Raji (cell line): ENCODE measurements around the gene ANKRD33B.

Source experiments
- POLR2A ChIP-seq: IDR thresholded peaks from 2 replicates; pipeline ENCODE4 v1.6.1; 2011; ENCODE audit warnings: low read depth, low read length, control low read depth; ENCODE audit not compliant: insufficient read depth

ANKRD33B gene

DNA sequence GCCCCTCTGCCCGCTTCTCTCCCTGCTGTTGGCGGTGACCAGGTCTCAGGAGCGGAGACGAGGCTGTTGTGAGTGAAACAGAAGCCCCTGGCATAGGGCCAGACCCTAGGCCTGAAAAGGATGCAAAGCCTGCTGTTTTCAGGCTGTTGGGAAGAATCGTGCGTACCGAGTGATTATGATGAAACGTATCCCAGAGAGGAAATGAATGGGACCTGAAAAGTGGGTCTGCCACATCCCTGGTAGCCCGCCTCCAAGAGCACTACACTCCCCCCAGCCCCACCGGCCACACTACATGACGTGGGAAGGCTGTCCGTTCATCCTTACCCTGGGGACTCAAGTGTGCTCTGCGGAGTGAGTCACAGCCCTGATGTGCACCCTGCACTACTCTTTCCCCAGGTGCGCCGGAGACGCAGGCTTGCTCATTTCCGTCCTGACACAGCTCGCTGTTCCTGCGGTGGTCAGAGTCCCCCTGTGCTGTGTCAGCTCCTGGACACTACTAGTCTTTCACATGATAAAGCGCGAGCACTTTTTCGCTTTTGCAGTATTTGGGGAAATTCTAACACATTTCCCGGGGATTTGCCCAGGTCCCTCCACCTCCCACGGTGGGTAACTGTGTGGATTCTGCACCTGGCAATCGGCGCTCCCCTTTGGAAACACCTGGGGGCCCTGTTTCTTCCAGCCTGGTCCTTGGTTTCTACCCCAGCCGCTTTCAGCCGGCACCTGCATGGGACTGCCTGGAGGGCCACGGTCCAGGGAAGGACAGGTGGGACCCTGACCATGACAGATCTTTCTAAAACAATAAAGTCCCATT is 91.5 kb downstream of the ANKRD33B start:
- no peak for TF ChIP-seq POLR2A

DNA sequence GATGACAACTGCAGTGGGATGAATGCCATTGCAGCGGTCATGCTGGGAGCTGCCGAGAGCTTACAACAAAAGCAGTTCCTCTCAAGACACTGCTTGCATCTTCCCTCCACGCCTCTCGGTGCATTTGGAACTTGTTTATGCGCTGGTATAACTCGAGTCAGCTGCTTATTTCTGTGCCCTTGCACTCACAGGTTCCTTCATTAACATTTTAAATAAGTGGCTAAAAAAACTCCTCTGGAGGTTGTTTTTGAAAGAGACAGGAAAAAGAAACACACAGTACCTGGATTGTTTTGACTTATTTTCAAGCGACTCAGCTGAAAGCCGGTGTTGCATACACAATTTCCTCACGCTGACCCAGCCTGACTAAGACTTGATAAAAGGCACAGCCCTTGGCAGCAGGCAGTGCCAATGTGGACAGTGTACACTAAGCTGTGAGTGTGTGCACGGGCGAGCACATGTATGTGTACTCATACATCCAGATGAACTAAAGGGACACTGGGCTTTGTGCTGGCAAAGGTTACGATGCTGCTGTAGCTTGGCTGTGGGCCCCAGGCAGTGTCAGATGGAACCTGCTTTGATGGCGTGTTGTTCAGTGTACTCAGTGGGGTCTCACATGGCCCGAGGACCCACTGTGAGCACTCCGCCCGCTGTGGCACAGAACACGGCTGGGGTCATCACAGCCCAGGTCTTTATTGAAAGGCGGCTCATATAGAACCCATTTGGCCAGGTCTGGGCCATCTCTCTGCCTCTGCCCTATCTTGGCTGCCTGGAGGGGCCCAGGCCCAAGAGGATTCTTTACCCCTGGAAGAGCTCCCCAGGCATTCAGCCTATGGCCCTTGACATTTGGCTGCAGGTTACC is 92.3 kb downstream of the ANKRD33B start:
- TF ChIP-seq POLR2A = no peak

DNA sequence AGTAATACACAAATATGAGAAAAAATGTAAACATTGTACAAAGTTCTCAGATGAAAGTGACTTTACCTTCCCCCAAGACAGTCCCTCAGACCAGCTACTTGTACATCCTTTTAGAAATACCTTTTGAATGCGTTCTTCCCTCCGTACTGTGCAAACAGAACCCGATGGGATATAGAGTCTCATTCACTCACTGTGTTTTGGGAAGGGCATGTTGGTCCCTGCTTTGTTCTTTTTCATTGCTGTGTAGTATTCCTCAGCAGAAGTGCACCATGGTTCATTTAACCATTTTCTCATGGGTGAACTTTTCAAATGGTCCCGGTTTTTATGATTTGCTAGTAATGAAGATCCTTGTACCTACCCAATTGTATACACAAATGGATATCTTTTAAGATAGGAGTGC is 94.4 kb downstream of the ANKRD33B start:
- TF ChIP-seq POLR2A = no peak

DNA sequence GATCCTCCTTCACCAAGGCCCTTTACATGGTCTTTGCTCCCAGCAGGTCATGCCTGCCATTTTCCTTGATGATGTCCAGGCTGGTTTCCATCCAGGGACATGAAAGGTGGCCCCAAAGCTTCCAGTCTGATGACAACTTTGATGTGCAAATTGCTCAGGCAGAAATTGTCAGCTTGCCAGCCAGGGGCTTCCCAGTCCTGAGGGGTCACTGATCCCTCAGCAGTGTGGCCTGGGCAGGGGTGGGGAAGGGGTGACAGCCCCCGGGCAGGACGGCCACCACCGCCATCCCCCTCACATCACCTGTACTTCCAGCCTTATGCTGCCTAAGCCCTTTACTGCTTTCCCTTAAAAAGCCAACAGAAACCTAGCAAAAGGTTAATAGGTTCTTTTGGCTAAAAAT is 96.3 kb downstream of the ANKRD33B start:
- no peak for TF ChIP-seq POLR2A

DNA sequence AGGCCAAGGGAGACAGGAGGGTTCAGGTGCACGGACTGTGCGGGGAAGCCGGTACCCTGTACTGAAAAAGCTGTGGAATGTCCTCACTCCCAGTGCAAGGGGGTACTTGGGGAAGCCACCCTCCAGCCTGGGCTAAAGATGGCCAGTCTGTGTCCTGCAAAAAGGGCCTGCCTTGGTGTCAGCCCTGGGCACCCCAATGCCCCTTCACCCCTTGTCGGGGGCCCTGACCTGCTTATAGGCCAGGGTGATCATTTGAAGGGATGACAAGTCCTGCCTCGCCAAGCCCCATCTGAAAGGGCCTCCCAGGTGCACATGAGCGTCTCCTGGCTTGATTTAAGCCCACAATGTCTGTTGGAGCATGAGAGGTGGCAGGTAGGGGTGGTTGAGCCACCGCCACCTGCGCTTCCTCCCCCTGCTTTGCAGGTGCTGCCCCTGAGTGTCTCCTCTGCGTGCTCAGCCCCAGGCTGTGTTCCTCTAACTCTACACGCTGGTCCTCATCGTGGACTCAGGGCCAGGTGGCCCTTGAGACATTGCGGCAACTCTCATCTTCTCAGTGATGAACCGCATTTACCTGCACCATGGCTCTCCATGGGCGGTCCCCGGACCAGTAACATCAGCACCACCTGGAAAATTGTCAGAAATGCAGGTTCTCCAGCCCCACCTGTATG is 97.0 kb downstream of the ANKRD33B start:
- TF ChIP-seq POLR2A = no peak

DNA sequence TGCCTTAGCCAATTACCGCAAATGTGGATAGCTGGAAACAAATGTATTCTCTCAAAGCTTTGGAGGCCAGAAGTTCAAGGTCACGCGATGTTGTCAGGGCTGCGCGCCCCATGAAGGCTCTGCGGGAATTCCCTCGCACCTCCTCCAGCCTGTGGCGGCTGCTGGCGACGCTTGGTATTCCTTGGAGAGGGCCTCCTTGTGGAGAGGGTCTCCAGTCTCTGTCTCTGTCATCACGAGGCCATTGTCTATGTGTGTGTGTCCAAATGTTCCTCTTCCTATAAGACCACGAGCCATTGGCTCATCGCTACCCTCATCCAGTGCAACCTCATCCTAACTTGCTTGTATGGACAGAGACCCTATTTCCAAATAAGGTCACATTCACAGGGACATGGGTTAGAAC is 97.5 kb downstream of the ANKRD33B start:
- TF ChIP-seq POLR2A = no peak

DNA sequence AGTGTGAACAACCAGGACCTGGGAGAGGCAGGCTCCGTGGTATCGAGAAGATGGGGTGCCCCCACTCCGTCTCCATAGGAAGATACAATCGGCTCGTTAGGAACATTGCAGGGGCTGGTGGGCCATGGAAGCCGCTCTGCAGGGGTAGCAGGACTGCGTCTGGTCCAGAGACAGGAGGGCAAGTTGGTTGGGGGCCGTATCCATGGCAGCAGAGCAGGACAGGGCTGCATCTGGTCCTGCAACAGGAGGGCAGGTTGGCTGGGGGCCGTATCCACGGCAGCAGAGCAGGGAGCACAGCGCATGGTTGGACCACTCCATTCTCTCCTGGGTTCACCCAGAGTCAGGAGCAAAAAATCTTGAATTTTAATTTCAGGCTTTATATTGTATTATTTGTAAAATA is 98.2 kb downstream of the ANKRD33B start:
- TF ChIP-seq POLR2A = no peak

DNA sequence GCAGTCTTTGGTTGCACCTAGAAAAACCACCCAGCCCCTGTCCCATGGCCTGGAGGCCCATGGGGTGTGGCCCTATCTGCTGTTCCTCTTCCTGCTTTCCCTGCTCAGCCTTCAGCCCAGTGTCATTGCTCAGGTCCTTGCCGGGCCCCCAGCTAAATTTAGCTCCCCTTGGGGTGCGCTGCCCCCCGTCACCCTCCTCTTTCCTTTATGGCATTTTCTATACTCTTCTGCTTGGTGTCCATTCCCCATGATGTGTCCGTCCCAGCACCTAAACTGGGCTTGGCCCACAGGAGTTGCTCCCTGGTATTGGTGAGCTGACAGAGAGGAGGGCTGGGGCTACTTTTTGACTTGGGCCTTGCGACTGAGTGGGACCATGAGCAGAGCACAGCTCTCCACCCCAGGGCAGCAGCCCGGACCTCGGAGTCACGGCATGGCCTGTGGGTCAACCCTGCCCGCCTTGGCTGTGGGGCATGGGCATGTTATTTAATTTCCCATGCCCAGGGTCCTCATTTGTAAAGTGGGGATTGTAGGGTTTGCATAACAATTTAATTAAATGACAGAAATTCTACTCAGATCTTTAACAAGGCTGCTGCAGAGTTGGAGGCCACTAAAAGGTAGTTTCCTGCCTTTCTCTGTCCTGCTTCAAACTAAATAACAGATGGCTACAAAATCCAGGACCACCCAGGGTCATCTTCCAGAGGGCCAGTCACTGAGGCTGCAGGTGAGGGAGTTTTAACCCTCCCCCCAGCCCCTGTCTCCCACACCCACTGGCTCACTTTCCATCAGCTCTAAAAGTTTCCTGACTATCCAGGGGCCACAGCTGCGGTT is 99.0 kb downstream of the ANKRD33B start:
- TF ChIP-seq POLR2A = no peak

DNA sequence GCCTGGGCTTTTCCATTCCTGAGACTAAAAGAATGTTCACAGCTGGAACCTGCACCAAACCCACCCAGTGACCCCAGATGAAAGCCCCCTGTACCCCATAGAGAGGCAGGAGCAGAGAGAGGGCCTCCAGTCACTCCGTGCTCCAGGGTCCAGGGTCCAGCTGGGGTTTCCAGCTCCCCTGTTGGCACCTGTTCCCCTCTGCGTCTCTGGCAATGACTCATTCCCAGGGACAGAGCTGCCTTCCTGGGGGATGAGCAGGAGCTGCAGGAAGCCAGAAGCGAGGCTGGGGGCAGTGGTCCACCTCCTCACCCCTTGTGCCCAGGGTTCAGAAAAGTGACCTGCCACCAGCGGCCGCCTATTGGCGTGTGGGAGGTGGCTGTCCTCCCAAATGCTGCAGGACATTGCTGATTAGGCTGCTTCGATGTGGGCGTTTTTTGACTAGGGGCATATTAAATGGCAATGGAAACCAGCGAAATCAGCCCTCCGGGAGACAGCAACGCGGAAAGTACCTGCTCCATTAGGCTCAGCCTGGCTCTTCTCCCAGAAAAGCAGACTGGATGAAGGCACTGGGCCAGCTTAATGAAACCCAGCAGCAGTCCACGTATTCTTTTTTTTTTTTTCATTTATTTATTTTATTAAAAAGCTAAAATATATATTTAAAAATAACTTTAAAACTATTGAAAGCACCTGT is 99.8 kb downstream of the ANKRD33B start:
- TF ChIP-seq POLR2A = no peak

DNA sequence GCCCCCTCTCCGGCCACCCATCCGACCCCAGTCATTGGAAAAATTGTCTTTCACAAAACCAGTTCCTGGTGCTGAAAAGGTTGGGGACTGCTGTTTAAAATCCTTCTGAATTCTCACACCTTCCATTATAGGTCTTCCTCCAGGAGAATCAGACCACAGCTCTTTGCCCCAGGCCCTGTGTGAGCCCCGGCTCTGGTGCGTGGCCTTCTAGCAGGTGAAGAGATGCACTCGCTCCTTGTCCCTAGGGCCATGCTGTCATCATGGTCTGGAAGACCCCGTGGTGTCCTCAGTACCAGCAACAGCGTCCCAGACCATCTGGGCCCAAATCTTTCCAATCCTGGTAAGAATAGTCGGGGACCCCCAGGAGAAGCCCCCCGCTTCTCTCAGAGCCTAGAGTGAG is 101.9 kb downstream of the ANKRD33B start:
- no peak for TF ChIP-seq POLR2A

DNA sequence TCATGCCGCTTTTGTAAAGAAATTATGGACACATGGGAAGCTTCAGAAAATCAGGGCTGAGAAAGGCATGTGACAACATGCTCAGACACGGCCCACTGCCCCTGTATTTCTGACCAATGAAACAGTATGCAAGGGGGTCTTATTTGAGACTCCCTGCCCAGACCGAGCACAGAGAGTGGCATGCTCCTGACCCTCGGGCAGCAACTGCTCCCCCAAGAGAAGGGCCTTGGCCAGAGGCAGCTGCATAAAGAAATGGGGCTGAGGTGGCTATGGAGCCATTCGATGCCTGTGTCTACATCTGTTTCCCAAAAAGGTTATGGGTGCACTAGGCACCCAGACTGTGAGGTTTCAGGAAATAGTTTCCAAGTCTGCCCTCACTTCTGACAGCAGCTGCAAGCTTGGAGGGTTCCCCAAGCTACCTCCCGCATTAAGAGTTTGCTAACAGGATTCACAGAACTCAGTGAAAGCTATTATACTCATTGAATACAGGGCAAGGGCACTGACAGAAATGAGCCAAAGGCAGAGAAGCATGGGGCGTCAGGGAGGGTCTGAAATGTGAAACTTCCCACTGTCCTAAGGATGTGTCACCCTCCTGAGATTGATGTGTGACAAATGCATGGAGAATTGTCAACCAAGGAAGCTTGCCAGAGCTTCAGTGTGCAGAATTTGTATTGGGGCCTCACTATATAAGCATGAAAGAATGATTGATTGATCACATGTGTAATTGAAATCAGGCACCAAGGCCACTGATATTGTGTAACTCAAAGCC is 102.8 kb downstream of the ANKRD33B start:
- TF ChIP-seq POLR2A = no peak

DNA sequence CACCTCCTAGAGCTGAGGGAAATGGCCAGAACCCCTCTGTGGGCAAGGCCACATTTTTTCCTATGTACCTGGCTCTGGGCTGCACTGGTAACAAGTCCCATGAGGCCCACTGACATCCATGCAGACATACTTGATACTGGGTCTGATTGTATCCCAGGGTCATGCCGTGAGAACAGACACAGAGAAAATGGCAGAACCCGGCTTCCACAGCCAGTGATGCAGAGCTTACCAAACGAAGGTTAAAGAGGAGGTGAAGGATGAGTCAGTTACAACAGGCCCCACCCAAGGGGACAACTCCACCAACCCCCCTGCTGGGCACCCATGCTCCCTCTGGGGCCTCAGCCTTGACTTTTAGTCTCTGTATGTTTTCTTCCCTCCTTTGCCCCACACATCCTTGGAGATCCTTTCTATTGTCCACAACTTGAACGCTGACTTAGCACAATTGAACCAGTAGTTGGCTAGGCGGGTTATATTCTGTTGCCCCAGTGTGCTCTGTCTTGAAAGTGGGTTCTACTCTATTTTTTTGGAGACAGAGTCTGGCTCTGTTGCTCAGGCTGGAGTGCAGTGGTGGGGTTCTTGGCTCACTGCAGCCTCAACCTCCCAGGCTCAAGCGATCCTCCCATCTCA is 103.7 kb downstream of the ANKRD33B start:
- no peak for TF ChIP-seq POLR2A

DNA sequence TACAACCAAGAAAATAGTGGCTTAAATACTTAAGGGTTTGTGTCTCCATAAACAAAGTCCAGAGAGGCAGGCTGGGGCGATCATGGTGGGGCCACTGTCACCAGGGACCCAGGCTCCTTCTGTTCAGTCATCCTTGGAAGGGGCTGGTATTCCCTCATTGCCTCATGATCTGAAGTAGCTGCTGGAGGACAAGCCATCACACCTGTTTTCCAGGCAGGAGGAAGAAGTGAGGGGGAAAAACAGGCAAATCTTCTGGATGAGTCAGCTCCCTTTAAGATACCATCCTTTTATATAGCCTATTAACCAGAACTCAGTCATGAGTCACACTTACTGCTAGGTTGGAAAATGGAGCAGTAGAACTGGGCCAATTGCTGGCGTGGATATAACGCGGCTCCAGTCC is 104.8 kb downstream of the ANKRD33B start:
- TF ChIP-seq POLR2A = no peak
